Neural cell (in vitro differentiated cells): ENCODE measurements around the gene NCOA3.

Experiments used
- POLR2AphosphoS5 ChIP-seq: IDR thresholded peaks from 2 replicates; pipeline ENCODE4 v1.6.1; 2012
- TF ChIP-seq, protein P1 (sequence below): fragments of 450-650 bp; IDR thresholded peaks from 2 replicates; pipeline ENCODE4 v1.5.1; 2014; ENCODE audit warnings: antibody characterized with exemption, mild to moderate bottlenecking, moderate library complexity; ENCODE audit not compliant: poor library complexity, severe bottlenecking
- TF ChIP-seq, protein P2 (sequence below): IDR thresholded peaks from 2 replicates; pipeline ENCODE4 v1.6.1; 2012; ENCODE audit warnings: borderline replicate concordance

DNA sequence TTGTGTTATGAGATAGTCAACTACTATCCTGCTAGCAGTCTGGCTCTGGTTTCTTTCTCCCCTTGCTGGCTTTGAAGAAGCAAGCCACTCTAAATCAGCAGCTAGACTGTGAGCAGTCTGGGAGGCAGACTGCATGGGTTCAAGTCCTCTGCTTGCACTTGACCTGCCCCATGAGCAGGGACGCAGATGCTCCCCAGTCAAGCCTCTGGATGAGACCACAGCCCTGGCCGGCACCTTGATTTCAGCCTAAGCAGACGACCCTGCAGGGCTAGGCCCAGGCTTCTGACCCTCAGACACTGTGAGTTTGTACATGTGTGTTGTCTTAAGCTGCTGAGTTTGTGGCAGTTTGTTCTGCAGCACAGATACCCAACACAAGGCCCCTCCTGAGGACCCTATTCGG, 177.8 kb downstream of the NCOA3 start:
- TF ChIP-seq POLR2AphosphoS5, result no peak
- TF ChIP-seq, protein P1, sequence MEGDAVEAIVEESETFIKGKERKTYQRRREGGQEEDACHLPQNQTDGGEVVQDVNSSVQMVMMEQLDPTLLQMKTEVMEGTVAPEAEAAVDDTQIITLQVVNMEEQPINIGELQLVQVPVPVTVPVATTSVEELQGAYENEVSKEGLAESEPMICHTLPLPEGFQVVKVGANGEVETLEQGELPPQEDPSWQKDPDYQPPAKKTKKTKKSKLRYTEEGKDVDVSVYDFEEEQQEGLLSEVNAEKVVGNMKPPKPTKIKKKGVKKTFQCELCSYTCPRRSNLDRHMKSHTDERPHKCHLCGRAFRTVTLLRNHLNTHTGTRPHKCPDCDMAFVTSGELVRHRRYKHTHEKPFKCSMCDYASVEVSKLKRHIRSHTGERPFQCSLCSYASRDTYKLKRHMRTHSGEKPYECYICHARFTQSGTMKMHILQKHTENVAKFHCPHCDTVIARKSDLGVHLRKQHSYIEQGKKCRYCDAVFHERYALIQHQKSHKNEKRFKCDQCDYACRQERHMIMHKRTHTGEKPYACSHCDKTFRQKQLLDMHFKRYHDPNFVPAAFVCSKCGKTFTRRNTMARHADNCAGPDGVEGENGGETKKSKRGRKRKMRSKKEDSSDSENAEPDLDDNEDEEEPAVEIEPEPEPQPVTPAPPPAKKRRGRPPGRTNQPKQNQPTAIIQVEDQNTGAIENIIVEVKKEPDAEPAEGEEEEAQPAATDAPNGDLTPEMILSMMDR, result no peak
- TF ChIP-seq, protein P2, sequence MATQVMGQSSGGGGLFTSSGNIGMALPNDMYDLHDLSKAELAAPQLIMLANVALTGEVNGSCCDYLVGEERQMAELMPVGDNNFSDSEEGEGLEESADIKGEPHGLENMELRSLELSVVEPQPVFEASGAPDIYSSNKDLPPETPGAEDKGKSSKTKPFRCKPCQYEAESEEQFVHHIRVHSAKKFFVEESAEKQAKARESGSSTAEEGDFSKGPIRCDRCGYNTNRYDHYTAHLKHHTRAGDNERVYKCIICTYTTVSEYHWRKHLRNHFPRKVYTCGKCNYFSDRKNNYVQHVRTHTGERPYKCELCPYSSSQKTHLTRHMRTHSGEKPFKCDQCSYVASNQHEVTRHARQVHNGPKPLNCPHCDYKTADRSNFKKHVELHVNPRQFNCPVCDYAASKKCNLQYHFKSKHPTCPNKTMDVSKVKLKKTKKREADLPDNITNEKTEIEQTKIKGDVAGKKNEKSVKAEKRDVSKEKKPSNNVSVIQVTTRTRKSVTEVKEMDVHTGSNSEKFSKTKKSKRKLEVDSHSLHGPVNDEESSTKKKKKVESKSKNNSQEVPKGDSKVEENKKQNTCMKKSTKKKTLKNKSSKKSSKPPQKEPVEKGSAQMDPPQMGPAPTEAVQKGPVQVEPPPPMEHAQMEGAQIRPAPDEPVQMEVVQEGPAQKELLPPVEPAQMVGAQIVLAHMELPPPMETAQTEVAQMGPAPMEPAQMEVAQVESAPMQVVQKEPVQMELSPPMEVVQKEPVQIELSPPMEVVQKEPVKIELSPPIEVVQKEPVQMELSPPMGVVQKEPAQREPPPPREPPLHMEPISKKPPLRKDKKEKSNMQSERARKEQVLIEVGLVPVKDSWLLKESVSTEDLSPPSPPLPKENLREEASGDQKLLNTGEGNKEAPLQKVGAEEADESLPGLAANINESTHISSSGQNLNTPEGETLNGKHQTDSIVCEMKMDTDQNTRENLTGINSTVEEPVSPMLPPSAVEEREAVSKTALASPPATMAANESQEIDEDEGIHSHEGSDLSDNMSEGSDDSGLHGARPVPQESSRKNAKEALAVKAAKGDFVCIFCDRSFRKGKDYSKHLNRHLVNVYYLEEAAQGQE, result no peak
